Measurements from ENCODE around the gene MEST. TPM values are rescaled to one million over a fixed set of nuclear protein-coding genes. Genes with fewer than 3 reads are reported as not detected.
"Not testable (repeated sequence)": the region's sequence is repeated elsewhere in the genome, so short reads cannot be mapped to it uniquely, and the experiment has no call there.

Gene MEST
- total RNA-seq, 1 experiment from 2014 or later, result 112 TPM

DNA sequence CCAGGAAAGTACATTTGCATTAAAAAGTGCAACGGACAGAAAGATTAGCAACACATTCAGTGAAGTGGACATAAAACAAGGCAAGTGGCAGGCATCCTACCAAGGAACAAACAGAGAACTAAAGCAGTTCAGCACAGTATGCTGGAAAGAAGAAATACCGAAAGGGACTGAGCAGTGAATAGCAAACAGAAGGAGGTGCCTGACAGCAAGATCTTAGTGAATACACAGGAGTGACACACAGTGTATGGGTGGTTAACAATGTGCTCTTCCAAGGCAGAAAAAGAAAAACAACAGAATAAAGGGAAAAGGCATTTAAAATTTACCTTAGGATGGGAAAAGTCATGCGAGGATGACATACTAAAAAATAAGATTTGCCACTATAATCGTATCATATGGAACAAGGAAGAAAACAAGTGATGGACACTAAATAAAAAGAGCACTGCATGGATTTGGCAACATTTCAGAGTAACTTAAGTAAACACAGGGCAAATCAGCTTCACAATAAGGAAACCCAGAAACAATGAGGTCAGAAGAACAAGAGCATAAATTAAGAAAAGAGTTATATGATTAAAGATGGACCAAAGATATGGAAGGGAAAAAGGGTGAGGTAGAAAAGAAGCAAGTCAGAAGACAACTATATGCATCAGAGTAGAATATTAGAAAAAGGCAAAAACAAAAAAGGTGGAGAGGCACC is 29.5 kb downstream of the MEST start:
- no CpG with 5 or more reads among the region's 4 CpGs for WGBS (ENCODE audit: extremely low coverage, insufficient read length, low lambda C conversion rate)
- no peak overlapping the region for H2BK5ac ChIP-seq (ENCODE audit: insufficient read length, low read length)
- H2BK15ac ChIP-seq (ENCODE audit: low read depth, low read length), result no peak overlapping the region
- DNase-seq, result no peak
- no peak overlapping the region for H4K91ac ChIP-seq (ENCODE audit: insufficient read length, low read depth, low read length)
- no peaks in the 10 kb centered on the region for H3K36me3 Mint-ChIP-seq (ENCODE audit: insufficient read depth in 1 of 3, low read depth in 3 of 3)
- no peak overlapping the region for H3K4me2 ChIP-seq (ENCODE audit: insufficient read depth, insufficient read length, low read length)
- H3T11ph ChIP-seq (ENCODE audit: low read length), result no peak overlapping the region
- no peaks in the 10 kb centered on the region for H4K20me1 ChIP-seq (ENCODE audit: control insufficient read depth, insufficient read depth, insufficient read length)
- H3K79me1 ChIP-seq (ENCODE audit: insufficient read depth, low read depth, low read length, poor library complexity, severe bottlenecking), result no peaks in the 10 kb centered on the region
- no peaks in the 10 kb centered on the region for H3K27me3 Mint-ChIP-seq (ENCODE audit: low read depth)
- no peak overlapping the region for H3K23ac ChIP-seq (ENCODE audit: insufficient read length, low read depth, low read length)
- H2BK12ac ChIP-seq (ENCODE audit: insufficient read length, low read depth, low read length), result no peak overlapping the region
- no peak overlapping the region for H4K5ac ChIP-seq (ENCODE audit: insufficient read length, low read depth, low read length)
- H3K14ac ChIP-seq (ENCODE audit: insufficient read depth, low read length), result no peak overlapping the region
- no peak overlapping the region for H2AFZ ChIP-seq (ENCODE audit: low read length)
- no peaks in the 10 kb centered on the region for H3K4me1 ChIP-seq (ENCODE audit: insufficient read depth, low read length)
- no peak overlapping the region for H2AK5ac ChIP-seq (ENCODE audit: insufficient read length, low read length)
- no peak overlapping the region for H3K18ac ChIP-seq (ENCODE audit: insufficient read length, low read depth, low read length)
- no peak overlapping the region for H2BK120ac ChIP-seq (ENCODE audit: low read depth, low read length, poor library complexity, severe bottlenecking)
- H3K27me3 ChIP-seq (ENCODE audit: insufficient read depth, low read length), result no peaks in the 10 kb centered on the region
- H3K9ac ChIP-seq (ENCODE audit: extremely low read depth, insufficient read length, low read length), result no peak overlapping the region
- TF ChIP-seq, protein P1, sequence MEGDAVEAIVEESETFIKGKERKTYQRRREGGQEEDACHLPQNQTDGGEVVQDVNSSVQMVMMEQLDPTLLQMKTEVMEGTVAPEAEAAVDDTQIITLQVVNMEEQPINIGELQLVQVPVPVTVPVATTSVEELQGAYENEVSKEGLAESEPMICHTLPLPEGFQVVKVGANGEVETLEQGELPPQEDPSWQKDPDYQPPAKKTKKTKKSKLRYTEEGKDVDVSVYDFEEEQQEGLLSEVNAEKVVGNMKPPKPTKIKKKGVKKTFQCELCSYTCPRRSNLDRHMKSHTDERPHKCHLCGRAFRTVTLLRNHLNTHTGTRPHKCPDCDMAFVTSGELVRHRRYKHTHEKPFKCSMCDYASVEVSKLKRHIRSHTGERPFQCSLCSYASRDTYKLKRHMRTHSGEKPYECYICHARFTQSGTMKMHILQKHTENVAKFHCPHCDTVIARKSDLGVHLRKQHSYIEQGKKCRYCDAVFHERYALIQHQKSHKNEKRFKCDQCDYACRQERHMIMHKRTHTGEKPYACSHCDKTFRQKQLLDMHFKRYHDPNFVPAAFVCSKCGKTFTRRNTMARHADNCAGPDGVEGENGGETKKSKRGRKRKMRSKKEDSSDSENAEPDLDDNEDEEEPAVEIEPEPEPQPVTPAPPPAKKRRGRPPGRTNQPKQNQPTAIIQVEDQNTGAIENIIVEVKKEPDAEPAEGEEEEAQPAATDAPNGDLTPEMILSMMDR (conservative IDR thresholded peaks at IDR 0.05), result no peak
- no peak overlapping the region for H3K56ac ChIP-seq (ENCODE audit: insufficient read length, low read depth, low read length)
- H3K27ac ChIP-seq (ENCODE audit: insufficient read length, low read depth, low read length), result no peak overlapping the region
- H3K79me2 ChIP-seq (ENCODE audit: insufficient read depth, low read length), result no peaks in the 10 kb centered on the region
- no peaks in the 10 kb centered on the region for H3K4me1 Mint-ChIP-seq
- H3K27ac Mint-ChIP-seq, result no peak overlapping the region
- no peak overlapping the region for H2BK20ac ChIP-seq (ENCODE audit: low read depth, low read length, poor library complexity, severe bottlenecking)
- no peak overlapping the region for H4K8ac ChIP-seq (replicated peaks; ENCODE audit: insufficient read length, low read depth, low read length)
- no peaks in the 10 kb centered on the region for H3K23me2 ChIP-seq (ENCODE audit: insufficient read length, low read depth, low read length, poor library complexity, severe bottlenecking)
- no peak overlapping the region for H3K4ac ChIP-seq (ENCODE audit: low read depth, low read length)
- no peak overlapping the region for H3K4me3 Mint-ChIP-seq
- no peaks in the 10 kb centered on the region for H3K9me3 Mint-ChIP-seq
- H3K9me3 ChIP-seq (ENCODE audit: control insufficient read depth, low read depth, low read length), result no peaks in the 10 kb centered on the region

DNA sequence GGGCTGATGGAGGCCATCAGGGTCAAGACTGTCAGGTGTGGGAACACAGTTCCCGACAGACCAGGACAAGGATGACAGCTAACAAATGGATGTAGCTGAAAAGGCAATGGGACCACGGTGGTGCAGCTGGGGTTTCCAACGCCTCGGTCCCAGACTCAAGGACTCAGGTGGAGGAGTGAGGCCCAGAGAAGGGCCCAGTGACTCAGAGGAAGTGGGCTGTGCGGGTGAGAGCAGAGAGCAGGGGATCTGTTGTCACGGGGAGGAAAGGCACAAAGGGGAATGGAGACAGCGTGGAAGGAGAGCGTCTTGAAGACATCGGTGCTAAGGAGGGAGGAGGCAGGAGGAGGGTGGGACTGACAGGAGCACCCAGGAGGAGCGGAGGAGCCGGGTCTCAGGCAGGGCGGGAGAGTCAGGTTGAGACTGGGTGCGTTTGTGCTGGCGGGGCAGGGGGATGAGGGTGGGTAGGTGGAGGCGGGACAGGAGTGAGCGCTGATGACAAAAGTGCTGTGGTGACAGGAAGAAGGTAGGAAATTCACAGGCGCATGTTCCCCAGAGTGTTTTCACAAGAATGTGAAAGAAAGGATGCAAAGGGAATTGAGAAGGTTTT is 31.7 kb downstream of the MEST start:
- H4K5ac ChIP-seq (ENCODE audit: insufficient read length, low read depth, low read length); H3K27ac ChIP-seq (ENCODE audit: insufficient read length, low read depth, low read length); DNase-seq; H3T11ph ChIP-seq (ENCODE audit: low read length); H4K8ac ChIP-seq (replicated peaks; ENCODE audit: insufficient read length, low read depth, low read length); H3K9ac ChIP-seq (ENCODE audit: extremely low read depth, insufficient read length, low read length); H3K4me2 ChIP-seq (ENCODE audit: insufficient read depth, insufficient read length, low read length); H3K27me3 Mint-ChIP-seq (ENCODE audit: low read depth); H4K20me1 ChIP-seq (ENCODE audit: control insufficient read depth, insufficient read depth, insufficient read length); H2BK20ac ChIP-seq (ENCODE audit: low read depth, low read length, poor library complexity, severe bottlenecking); H3K27ac Mint-ChIP-seq; H3K9me3 ChIP-seq (ENCODE audit: control insufficient read depth, low read depth, low read length); H2AFZ ChIP-seq (ENCODE audit: low read length); H3K14ac ChIP-seq (ENCODE audit: insufficient read depth, low read length); H2AK5ac ChIP-seq (ENCODE audit: insufficient read length, low read length); H3K4me1 Mint-ChIP-seq; H3K18ac ChIP-seq (ENCODE audit: insufficient read length, low read depth, low read length); H3K23me2 ChIP-seq (ENCODE audit: insufficient read length, low read depth, low read length, poor library complexity, severe bottlenecking); H2BK15ac ChIP-seq (ENCODE audit: low read depth, low read length); H2BK5ac ChIP-seq (ENCODE audit: insufficient read length, low read length); H3K4me1 ChIP-seq (ENCODE audit: insufficient read depth, low read length); H4K91ac ChIP-seq (ENCODE audit: insufficient read length, low read depth, low read length); H2BK12ac ChIP-seq (ENCODE audit: insufficient read length, low read depth, low read length); H3K4me3 Mint-ChIP-seq; H3K36me3 Mint-ChIP-seq (ENCODE audit: insufficient read depth in 1 of 3, low read depth in 3 of 3); H3K4ac ChIP-seq (ENCODE audit: low read depth, low read length); H3K79me2 ChIP-seq (ENCODE audit: insufficient read depth, low read length); H3K9me3 Mint-ChIP-seq; H3K56ac ChIP-seq (ENCODE audit: insufficient read length, low read depth, low read length); H3K23ac ChIP-seq (ENCODE audit: insufficient read length, low read depth, low read length); H3K27me3 ChIP-seq (ENCODE audit: insufficient read depth, low read length); H2BK120ac ChIP-seq (ENCODE audit: low read depth, low read length, poor library complexity, severe bottlenecking); H3K79me1 ChIP-seq (ENCODE audit: insufficient read depth, low read depth, low read length, poor library complexity, severe bottlenecking): not testable (repeated sequence)
- WGBS (ENCODE audit: extremely low coverage, insufficient read length, low lambda C conversion rate), result no CpG with 5 or more reads among the region's 17 CpGs
